Type B pancreatic cell (in vitro differentiated cells): Measurements from ENCODE around the gene ITLN1. TPM values are rescaled to one million over a fixed set of nuclear protein-coding genes. Genes with fewer than 3 reads are reported as not detected.

Experiments
- DNase-seq: peaks from one replicate; pipeline ENCODE4 v3.0.0; 2021; ENCODE audit warnings: mixed read lengths; ENCODE audit not compliant: unreplicated experiment; ENCODE audit errors: extremely low spot score
- H3K27ac Mint-ChIP-seq: 2 replicates; pipeline ENCODE4 v1.8.0; 2021; ENCODE audit warnings: mild to moderate bottlenecking, mixed read lengths
- H3K27me3 Mint-ChIP-seq: 2 replicates; pipeline ENCODE4 v1.8.0; 2021; ENCODE audit warnings: mixed read lengths
- H3K36me3 Mint-ChIP-seq: 2 replicates; pipeline ENCODE4 v1.8.0; 2021; ENCODE audit warnings: mixed read lengths
- H3K4me1 Mint-ChIP-seq: one replicate; pipeline ENCODE4 v1.8.0; 2021; ENCODE audit warnings: mixed read lengths; ENCODE audit not compliant: unreplicated experiment
- H3K4me3 Mint-ChIP-seq: 2 replicates; pipeline ENCODE4 v1.8.0; 2021; ENCODE audit warnings: mild to moderate bottlenecking, mixed read lengths
- H3K9me3 Mint-ChIP-seq: 2 replicates; pipeline ENCODE4 v1.8.0; 2021; ENCODE audit warnings: mixed read lengths
- total RNA-seq: library from RNA; stranded (reverse); gene quantifications from 2 replicates; pipeline ENCODE4 v1.2.1, GENCODE V29; 2021; ENCODE audit warnings: low replicate concordance
- TF ChIP-seq, protein P1 (sequence below): fragments of 200-600 bp; sonication (generic); conservative IDR thresholded peaks from 2 replicates; pipeline ENCODE4 v1.5.0; 2021; ENCODE audit warnings: antibody characterized with exemption, mild to moderate bottlenecking

Gene ITLN1
- total RNA-seq, 1 donor from 2014 or later: 59.8 TPM

DNA sequence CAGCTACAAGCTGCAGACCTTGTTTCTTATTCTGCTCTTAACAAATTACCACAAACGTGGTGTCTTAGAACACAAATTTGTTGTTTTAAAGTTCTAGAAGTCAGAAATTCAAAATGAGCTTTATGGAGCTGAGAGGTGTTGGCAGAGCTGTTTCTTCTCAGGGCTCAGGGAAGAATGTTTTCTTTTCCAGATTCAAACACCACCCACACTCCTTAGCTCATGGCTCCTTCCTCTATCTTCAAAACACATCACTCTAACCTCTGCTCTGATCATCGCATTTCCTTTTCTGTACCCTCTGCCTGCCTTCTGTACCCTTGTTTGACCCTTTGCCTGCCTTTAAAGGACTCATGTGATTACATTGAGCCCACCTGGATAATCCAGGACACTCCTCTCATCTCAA, 26.9 kb upstream of the ITLN1 start:
- Mint-ChIP-seq H3K4me1 (peaks cover 12% of the 10 kb centered on the region), H3K36me3 (no peaks in the 10 kb centered on the region), H3K27ac (peak overlapping the region; percentile 60), H3K4me3 (no peak overlapping the region), H3K9me3 (no peaks in the 10 kb centered on the region), H3K27me3 (peaks cover 13% of the 10 kb centered on the region)
- TF ChIP-seq, protein P1, sequence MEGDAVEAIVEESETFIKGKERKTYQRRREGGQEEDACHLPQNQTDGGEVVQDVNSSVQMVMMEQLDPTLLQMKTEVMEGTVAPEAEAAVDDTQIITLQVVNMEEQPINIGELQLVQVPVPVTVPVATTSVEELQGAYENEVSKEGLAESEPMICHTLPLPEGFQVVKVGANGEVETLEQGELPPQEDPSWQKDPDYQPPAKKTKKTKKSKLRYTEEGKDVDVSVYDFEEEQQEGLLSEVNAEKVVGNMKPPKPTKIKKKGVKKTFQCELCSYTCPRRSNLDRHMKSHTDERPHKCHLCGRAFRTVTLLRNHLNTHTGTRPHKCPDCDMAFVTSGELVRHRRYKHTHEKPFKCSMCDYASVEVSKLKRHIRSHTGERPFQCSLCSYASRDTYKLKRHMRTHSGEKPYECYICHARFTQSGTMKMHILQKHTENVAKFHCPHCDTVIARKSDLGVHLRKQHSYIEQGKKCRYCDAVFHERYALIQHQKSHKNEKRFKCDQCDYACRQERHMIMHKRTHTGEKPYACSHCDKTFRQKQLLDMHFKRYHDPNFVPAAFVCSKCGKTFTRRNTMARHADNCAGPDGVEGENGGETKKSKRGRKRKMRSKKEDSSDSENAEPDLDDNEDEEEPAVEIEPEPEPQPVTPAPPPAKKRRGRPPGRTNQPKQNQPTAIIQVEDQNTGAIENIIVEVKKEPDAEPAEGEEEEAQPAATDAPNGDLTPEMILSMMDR: no peak
- no peak for DNase-seq

DNA sequence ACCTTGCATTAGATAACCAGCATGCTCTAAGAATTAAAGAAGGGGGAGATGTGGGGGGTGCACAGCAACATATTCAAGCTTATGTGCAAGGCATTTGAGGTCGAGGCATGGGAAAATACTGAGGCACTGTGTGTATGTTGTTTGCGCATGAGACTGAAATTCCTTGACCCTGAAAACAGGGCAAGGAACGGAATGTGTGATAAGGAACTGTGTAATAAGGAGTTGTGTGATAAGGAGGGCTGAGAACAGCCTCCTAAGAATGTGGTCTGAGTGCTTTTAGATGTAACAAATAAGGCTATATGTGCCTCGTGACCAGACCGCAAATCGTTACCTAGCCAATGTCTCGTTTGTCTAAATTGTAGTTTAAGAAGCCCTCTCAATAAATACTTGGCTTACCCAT, 26.5 kb upstream of the ITLN1 start:
- Mint-ChIP-seq H3K4me1 (peaks cover 12% of the 10 kb centered on the region), H3K9me3 (no peaks in the 10 kb centered on the region), H3K27me3 (peaks cover 13% of the 10 kb centered on the region), H3K27ac (peak overlapping the region; percentile 60), H3K36me3 (no peaks in the 10 kb centered on the region), H3K4me3 (no peak overlapping the region)
- DNase-seq: no peak
- TF ChIP-seq, protein P1: no peak

DNA sequence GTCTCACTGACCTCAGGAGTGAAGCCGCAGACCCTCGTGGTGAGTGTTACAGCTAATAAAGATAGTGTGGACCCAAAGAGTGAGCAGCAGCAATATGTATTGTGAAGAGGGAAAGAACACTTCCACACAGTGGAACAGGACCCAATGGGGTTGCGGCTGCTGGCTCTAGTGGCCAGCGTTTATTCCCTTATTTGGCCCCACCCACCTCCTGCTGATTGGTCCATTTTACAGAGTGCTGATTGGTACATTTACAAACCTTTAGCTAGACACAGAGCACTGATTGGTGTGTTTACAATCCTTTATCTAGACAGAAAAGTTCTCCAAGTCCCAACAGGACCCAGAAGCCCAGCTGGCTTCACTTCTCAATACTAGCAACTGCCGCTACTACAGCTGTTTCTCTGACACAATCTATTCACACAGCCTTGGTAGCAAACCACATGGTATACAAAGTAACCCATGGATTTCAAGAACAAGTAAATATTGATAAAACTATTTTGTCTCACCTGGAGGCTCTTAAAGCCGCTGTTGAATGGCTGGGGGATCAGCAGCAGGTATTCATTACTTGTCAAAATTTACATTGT, 25.3 kb upstream of the ITLN1 start:
- H3K4me1 Mint-ChIP-seq: peaks cover 12% of the 10 kb centered on the region
- no peaks in the 10 kb centered on the region for H3K9me3 Mint-ChIP-seq
- H3K4me3 Mint-ChIP-seq: no peak overlapping the region
- TF ChIP-seq, protein P1: no peak
- no peak for DNase-seq
- peak overlapping the region; percentile 41 for H3K27ac Mint-ChIP-seq
- peaks cover 7% of the 10 kb centered on the region for H3K27me3 Mint-ChIP-seq
- H3K36me3 Mint-ChIP-seq: no peaks in the 10 kb centered on the region

DNA sequence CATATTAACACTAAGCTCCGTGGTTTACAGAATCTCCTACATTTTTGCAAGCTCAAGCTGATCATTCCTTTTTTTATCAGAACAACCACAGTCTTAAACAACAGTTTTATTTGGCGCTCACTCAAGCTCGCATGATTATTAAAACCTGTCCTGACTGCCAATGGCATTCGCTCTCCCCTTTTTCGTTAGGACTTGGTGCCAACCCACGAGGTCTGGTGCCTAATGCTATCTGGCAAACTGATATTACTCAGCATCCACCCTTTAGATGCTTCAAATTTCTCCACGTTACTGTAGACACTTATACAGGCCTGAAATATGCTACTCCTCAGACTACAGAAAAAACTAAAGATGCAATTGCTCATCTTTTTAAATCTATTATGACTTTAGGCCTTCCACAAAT, 23.0 kb upstream of the ITLN1 start:
- TF ChIP-seq, protein P1: no peak
- Mint-ChIP-seq H3K4me1 (peaks cover 12% of the 10 kb centered on the region), H3K4me3 (no peak overlapping the region), H3K27me3 (no peaks in the 10 kb centered on the region), H3K36me3 (no peaks in the 10 kb centered on the region), H3K27ac (no peak overlapping the region), H3K9me3 (no peaks in the 10 kb centered on the region)
- no peak for DNase-seq

DNA sequence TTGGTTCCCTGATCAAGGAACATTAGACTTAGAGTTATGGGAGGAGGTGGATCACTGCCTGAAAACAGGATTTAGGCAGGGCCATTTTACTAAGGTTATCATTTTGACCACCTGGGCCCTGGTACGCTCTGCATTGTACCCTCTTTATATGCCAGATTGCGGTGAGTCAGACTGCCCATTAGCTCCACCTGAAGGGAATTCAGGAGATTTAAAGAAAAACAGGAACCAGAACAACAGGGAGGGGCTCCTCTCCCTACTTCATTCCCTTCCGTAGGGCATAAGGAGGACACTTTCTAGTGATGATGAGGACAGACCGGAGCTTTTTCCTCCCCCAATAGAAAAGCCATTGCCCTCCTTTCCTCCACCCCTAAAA, 20.6 kb upstream of the ITLN1 start:
- no peaks in the 10 kb centered on the region for H3K9me3 Mint-ChIP-seq
- no peak overlapping the region for H3K4me3 Mint-ChIP-seq
- H3K36me3 Mint-ChIP-seq: no peaks in the 10 kb centered on the region
- H3K27ac Mint-ChIP-seq: no peak overlapping the region
- TF ChIP-seq, protein P1: no peak
- H3K27me3 Mint-ChIP-seq: no peaks in the 10 kb centered on the region
- DNase-seq: no peak
- H3K4me1 Mint-ChIP-seq: no peaks in the 10 kb centered on the region
